ENCODE results near the gene ZNF780A.
"Not testable (repeated sequence)": the region's sequence is repeated elsewhere in the genome, so short reads cannot be mapped to it uniquely, and the experiment has no call there.

The ZNF780A gene

DNA sequence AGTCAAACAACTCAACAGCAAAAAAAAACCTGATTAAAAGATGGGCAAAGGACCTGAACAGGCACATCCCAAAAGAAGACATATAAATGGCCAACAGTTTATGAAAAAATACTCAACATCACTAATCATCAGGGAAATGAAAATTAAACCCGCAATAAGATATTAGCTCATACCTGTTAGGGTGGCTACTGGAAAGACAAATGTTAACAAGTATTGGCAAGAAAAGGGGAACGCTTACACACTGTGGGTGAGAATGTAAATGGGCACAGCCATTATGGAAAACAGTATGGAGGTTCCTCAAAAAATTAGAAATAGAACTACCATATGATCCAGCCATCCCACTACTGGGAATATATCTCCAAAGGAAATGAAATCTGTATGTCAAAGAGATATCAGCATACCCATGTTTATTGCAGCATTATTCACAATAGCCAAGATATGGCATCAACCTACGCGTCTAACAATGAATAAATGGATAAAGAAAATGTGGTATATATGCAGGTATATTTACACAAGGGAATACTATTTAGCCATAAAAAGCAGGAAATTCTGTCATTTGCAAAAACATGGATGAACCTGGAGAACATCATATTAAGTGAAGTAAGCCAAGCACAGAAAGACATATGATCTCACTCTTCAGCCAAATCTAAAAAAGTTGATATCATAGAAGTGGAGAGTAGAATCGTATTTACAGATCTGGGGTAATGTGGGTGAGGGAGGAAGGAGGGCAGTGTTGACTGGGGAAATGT is 2.3 kb downstream of the ZNF780A start:
- no peak for DNase-seq (ENCODE audit: low read depth in 1 of 2, low spot score in 1 of 2)

DNA sequence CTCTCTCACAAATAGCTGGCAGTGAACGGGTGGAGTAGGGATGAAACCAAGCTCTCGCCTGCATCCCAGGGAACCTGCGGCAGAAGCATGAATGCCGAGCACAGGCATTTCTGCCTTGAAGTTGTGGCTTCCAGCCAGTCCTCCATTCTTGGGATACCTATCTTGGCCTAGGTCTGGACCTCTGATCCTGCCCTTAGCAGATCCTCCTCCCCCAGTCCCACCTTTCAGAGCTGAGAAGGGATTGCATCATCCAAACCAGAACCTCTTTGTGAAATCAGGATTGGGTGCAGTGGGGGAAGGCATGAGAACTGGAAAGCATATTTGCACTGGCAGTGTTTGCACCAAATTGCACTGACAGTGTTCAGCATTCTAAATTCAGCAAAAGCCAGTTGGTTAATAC is 5.8 kb downstream of the ZNF780A start:
- DNase-seq (ENCODE audit: low read depth in 1 of 2, low spot score in 1 of 2) = no peak

DNA sequence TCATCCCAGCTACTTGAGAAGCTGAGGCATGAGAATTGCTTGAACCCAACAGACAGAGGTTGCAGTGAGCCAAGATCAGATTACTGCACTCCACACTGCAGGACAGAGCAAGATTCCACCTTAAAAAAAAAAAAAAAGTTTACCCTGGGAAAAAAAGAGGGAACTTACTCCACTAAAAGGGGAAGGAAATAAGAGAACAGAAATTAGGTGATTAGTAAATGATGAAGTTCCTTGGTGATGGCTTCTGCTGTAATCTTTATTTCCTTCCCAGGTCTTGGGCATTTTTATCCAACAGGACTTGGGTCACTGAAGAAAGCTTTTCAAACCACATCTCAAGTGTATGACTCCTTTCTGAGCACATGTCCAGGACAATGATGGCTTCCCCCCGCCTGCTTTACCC is 9.3 kb downstream of the ZNF780A start:
- no peak for DNase-seq (ENCODE audit: low read depth in 1 of 2, low spot score in 1 of 2)

DNA sequence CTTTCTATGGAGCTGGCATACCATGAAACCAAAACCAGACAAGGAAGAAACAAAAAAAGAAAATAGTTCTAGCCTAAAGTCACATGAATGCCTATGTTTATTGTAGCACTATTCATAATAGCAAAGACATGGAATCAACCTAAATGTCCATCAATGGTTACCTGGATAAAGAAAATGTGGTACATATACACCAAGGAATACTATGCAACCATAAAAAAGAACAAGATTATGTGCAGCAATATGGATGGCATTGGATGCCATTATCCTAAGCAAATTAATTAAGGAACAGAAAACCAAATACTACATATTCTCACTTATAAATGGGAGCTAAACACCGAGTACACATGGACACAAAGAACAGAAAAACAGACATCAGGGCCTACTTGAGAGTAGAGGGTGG is 10.5 kb downstream of the ZNF780A start:
- no peak for DNase-seq (ENCODE audit: low read depth in 1 of 2, low spot score in 1 of 2)

DNA sequence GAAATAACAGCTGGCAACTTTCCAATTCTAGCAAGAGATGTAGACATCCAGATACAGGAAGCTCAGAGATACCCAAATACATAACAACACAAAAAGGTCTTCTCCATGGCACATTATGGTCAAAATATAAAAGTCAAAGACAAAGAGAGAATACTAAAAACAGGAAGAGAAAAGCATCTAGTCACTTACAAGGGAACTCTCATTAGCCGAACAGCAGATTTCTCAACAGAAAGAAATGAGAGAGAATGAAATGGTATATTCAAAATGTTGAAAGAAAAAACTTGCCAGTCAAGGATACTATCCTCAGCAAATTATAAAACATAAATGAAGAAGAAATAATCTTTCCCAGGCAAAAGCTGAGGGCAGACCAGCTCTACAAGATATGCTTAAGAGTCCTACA is 12.4 kb downstream of the ZNF780A start:
- DNase-seq (ENCODE audit: low read depth in 1 of 2, low spot score in 1 of 2) = no peak

DNA sequence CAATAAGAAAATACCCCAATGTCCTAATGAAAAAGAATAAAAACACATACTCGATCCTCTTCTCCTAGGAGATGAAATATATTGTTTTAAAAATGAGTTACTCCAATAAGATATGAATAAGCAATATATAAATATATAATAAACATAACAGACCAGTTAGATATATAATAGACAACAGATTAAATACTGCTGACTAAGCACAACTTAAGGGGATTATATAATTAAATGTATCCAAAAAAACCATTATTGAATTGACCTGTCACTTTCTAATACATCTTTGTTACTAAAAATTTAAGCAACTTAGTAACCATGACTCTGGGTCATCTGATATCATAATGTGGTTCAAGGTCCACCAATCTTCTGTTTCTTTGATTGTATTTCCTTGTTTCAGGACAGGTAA is 20.7 kb downstream of the ZNF780A start:
- DNase-seq (ENCODE audit: low read depth in 1 of 2, low spot score in 1 of 2) = no peak

DNA sequence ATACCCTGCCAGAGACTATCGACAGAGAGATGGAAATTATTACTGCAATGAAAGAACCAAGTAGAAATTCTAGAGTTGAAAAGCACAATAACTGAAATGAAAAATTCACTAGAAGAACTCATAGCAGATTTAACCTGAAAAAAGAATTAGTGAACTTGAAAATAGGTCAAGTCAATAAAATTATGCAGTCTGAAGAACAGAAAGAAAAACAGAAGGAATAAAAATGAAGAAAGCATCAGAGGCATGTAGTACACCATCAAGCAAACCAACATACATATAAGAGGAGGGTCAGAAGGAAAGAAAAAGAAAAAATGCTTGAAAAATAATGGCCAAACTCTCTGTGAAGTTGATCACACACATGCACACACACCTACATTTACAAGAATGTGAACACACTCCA is 31.1 kb downstream of the ZNF780A start:
- no peak for DNase-seq (ENCODE audit: low read depth in 1 of 2, low spot score in 1 of 2)

DNA sequence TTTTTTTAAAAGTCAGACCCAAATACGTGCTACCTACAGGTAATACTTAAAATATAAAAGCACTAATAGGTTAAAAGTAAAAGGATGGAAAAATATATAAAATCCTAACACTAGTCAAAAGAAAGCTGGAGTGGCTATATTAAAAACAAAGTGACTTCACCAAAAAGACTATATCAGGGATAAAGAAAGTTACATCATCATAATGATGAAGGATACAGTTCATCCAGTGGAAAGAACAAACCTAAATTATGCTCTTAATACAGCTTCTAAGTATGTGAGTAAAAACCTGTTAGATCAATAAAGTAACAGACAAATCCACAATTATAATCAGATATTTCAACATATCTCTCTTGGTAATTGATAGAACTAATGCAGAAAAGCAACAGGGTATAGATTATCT is 33.6 kb downstream of the ZNF780A start:
- DNase-seq (ENCODE audit: low read depth in 1 of 2, low spot score in 1 of 2) = no peak

DNA sequence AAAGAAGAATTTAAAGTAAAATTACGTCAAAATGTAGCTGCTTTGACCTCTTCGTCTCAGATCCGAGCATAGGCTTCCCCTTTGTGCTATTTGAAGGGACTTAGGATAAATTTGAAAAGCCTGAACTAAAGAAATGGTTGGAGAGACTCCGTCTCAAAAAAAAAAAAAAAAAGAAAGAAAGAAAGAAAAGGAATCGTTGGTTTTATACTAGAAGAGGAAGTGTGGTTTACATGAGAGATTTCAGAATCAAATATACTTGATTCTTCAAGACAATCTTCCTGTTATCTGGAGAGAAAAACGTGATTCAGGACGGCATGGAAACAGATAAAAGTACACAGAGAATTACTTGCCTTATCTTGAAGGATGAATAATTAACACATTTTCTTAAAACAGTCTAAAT is 34.2 kb downstream of the ZNF780A start:
- no peak for DNase-seq (ENCODE audit: low read depth in 1 of 2, low spot score in 1 of 2)

DNA sequence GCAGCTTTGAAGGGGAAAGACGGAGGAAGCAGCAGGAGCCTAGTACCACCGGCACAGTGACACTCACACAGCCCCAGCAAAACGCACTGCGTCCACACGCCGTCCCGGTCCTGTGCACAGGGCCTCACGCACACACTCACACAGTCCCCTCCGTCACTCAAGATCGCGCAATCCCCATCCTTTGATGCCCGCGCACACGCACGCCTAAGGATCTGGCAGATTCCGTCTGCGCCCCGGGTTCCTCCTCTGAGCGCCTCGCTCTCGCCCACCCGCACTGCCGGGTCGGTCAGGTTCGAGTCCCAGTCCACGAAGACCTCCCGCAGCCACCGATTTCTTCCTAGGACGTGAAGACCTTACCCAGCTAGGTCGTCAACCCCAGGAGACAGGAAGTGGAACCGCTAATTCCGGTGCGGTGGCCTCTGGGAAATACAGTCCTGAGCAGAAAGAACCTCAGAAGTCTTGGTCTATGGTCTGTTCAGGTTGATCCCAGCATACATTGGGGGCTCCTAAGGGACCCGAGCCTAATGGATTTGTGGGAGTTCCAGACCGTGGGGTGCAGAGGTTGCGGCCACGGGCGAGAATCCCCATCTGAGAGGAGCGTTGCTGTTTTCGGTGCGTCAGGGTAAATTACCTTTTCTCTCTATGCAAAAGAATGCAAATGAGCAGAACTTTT is 34.8 kb downstream of the ZNF780A start, which contains the start of gene ZNF780B:
TSS of gene ZNF780B (minus strand) at position 400 of the 673 bp plus-strand sequence. CDS start 5,899 bp downstream, outside the sequence.
- DNase-seq (ENCODE audit: low read depth in 1 of 2, low spot score in 1 of 2) = peak; percentile 38 to 41

DNA sequence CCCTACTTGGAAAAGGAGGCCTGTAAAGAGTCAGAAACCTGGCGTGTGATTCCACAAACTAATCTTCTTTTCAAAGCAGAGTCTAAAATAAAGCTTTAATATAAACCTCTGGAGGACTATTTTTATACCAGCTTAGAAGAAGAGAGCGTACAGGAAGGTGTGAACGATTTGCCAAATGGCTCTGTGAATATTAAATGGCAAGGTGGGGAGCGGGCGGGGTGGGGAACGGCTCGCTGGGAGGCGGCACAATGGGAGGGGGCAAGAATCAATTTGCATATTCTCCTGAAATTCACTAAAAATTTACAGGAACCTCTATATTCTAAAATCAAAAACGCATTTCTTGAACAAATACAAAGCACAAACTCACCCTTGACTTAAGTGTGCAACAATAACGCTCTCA is 35.7 kb downstream of the ZNF780A start:
- DNase-seq (ENCODE audit: low read depth in 1 of 2, low spot score in 1 of 2) = no peak

DNA sequence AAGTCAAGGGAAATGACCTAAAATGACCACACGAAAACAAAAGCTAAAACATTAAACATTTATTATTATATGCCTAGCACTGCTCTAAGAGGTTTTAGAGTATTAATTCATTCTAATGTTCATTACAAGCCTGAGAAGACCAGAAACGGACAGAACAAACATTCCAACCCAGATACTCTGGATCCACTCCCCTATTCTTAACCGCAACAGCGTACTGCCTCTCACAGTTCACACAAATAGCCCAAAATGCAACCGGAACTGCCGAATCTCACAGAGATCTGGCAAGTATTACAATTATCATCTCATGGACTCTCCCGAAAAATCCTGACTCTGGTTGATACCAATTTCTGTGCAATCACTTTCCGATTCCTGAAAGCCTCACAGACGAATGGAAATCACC is 36.1 kb downstream of the ZNF780A start:
- DNase-seq (ENCODE audit: low read depth in 1 of 2, low spot score in 1 of 2) = no peak

DNA sequence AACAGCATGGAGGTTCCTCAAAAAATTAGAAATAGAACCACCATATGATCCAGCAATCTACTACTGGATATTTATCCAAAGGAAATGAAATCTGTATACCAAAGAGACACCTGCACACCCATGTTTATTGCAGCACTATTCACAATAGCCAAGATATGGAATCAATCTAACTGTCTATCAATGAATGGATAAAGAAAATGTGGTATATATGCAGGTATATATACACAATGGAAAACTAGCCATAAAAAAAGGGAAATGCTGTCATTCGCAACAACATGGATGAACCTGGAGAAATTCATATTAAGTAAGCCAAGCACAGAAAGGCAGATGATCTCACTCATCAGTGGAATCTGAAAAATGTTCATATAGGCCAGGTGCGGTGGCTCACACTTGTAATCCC is 37.3 kb downstream of the ZNF780A start:
- no peak for DNase-seq (ENCODE audit: low read depth in 1 of 2, low spot score in 1 of 2)

DNA sequence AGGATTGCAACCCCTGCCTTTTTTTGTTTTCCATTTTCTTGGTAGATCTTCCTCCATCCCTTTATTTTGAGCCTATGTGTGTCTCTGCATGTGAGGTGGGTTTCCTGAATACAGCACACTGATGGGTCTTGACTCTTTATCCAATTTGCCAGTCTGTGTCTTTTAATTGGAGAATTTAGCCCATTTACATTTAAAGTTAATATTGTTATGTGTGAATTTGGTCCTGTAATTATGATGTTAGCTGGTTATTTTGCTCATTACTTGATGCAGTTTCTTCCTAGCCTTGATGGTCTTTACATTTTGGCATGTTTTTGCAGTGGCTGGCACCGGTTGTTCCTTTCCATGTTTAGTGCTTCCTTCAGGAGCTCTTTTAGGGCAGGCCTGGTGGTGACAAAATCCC is 49.0 kb downstream of the ZNF780A start:
- DNase-seq (ENCODE audit: low read depth in 1 of 2, low spot score in 1 of 2) = not testable (repeated sequence)

DNA sequence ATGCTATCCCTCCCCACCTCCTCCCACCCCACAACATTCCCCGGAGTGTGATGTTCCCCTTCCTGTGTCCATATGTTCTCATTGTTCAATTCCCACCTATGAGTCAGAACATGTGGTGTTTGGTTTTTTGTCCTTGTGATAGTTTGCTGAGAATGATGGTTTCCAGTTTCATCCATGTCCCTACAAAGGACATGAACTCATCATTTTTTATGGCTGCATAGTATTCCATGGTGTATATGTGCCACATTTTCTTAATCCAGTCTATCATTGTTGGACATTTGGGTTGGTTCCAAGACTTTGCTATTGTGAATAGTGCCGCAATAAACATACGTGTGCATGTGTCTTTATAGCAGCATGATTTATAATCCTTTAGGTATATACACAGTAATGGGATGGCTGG is 52.7 kb downstream of the ZNF780A start:
- not testable (repeated sequence) for DNase-seq (ENCODE audit: low read depth in 1 of 2, low spot score in 1 of 2)

DNA sequence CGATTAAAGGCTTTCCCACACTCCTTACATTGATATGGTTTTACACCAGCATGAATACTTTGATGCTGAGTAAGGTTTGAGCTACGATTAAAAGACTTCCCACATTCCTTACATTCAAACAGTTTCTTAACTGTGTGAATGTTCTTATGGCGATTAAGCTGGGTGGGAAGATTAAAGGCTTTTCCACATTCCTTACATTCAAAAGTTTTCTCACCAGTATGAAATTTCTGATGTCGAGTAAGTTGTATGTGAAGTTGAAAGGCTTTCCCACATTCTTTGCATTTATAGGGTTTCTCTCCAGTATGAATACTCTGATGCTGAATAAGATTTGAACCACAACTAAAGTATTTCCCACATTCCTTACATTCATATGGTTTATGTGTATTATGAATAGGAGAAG is 54.7 kb downstream of the ZNF780A start:
- no peak for DNase-seq (ENCODE audit: low read depth in 1 of 2, low spot score in 1 of 2)

DNA sequence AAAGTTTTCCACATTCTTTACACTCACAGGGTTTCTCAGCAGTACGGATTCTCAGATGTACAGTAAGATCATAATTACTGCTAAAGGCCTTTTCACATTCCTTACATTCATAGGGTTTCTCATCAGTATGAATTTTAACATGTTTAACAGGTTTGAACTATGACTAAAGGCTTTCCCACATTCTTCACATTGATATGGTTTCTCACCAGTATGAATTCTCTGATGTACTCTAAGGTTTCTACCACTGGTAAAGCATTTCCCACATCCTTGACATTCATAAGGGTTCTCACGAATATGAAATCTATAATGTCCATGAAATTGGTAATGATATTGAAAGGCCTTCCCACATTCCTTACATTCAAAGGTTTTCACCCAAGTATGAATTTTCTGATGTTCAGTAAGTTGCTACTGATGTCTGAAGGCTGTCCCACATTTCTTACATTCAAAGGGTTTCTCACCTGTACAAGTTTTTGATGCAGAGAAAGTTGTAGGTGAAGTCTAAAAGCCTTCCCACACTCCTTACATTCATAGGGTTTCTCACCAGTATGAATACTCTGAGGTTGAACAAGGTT is 56.7 kb downstream of the ZNF780A start:
- no peak for DNase-seq (ENCODE audit: low read depth in 1 of 2, low spot score in 1 of 2)

DNA sequence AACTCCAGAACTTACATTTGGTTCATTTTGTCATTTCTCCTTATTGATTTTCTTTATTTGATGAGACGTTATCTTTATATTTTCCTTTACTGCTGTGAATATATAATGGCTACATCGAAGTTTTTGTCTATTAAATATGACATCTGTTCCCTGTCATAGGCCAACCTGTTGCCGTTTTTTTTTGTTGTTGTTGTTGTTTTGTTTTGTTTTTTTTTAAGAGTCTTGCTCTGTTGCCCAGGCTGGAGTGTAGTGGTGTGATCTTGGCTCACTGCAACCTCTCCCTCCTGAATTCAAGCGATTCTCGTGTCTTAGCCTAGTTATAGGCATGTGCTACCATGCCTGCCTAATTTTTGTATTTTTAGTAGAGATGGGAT is 64.2 kb downstream of the ZNF780A start:
- DNase-seq (ENCODE audit: low read depth in 1 of 2, low spot score in 1 of 2) = no peak

DNA sequence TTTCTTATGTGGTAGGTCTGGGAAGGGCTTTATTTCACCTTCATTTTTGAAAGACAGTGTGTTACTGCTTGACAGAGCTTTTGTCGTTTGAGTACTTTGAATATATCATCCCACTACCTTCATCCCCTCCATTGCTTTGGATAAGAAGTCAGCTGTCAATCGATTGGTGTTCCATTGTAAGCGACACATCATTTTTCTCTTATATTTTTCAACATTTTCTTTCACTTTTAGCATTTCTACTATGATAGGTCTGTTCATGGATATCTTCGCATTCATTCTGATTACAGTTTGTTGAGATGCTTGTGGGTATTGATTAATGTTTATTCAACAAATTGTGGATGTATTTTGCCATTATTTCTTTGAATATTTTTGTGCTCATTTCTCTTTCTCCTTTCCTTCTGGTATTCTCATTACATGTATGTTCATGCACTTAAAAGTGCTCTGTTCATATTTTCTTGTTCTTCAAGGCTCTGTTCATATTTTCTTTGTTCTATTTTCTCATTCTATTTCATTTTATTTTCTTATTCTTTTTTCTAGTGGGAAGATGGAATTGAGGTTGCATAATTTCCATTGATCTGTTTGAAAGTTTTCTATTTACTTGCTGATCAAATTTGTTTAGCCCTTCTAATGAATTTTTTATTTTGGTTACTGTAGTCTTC is 64.7 kb downstream of the ZNF780A start:
- DNase-seq (ENCODE audit: low read depth in 1 of 2, low spot score in 1 of 2) = no peak

DNA sequence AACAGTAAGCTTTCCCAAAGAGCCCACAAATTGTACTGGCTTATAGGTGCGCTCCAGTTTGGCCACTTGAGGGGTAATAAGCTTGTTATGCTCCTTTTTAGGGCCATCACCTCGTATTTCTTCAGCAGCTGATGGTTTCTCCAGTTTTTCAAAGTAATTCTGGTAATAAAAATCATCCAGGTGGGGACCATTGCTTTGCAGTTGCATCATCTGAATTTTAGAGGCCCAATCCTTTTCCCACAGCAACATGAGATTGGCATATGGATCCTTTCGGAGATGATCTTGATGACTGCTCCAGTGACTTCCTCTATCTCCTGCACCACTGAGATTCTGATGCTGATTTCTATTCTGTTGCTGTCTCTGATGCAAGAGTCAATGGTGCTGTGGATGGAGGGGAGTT is 66.8 kb downstream of the ZNF780A start:
- DNase-seq (ENCODE audit: low read depth in 1 of 2, low spot score in 1 of 2) = no peak

Data from activated T-helper 1 cell treated with anti-CD3 and anti-CD28 coated beads, Interleukin-2, amount 50 U/mL, for 16 hours (primary cell).